Stimulated activated CD8-positive, alpha-beta memory T cell treated with anti-CD3 and anti-CD28 coated beads, Interleukin-7, amount 100 ng/mL, for 4 hours (primary cell): ENCODE measurements around the gene YWHAQ.
"Not testable (repeated sequence)": the region's sequence is repeated elsewhere in the genome, so short reads cannot be mapped to it uniquely, and the experiment has no call there.

Experiments
- DNase-seq, 2 donors: peaks; one replicate each; pipeline ENCODE4 v3.0.0-alpha.2; 2020; ENCODE audit warnings: low read depth in 2 of 2

YWHAQ gene

GRCh38 chr2:9552219-9553178, 78.3 kb downstream of the YWHAQ start:
- no peak for DNase-seq

GRCh38 chr2:9550859-9551391, 79.9 kb downstream of the YWHAQ start:
- not testable (repeated sequence) for DNase-seq

GRCh38 chr2:9549420-9549819, 81.4 kb downstream of the YWHAQ start:
- no peak for DNase-seq

GRCh38 chr2:9548506-9548905, 82.3 kb downstream of the YWHAQ start:
- DNase-seq = no peak

GRCh38 chr2:9547262-9547991, 83.4 kb downstream of the YWHAQ start:
- DNase-seq = no peak

- DNase-seq = no peak
These were observed 85.3 kb downstream of the YWHAQ start for GRCh38 chr2:9545502-9545901.

GRCh38 chr2:9543557-9543956, 87.2 kb downstream of the YWHAQ start:
- DNase-seq = no peak

- no peak for DNase-seq
These were observed 91.3 kb downstream of the YWHAQ start for GRCh38 chr2:9539531-9539930.

- no peak for DNase-seq
These were observed 92.7 kb downstream of the YWHAQ start for GRCh38 chr2:9538000-9538507.

- DNase-seq = no peak
These were observed 94.3 kb downstream of the YWHAQ start for GRCh38 chr2:9536504-9536903.

GRCh38 chr2:9535177-9535576, 95.6 kb downstream of the YWHAQ start:
- no peak for DNase-seq
